Measurements from ENCODE around the gene RXRA.

The RXRA gene

GRCh38 chr9:134289241-134289875, 36.9 kb upstream of the RXRA start:
- TF ChIP-seq EZH2 (IDR thresholded peaks at IDR 0.05; ENCODE audit: borderline replicate concordance, low read depth, low read length, severe bottlenecking) (no peak), CTCF (IDR thresholded peaks at IDR 0.05; ENCODE audit: borderline replicate concordance, extremely low read depth, low read length, poor library complexity, severe bottlenecking) (no peak)
- ATAC-seq (ENCODE audit: insufficient read depth, low read depth), result no peak
- H3K27me3 ChIP-seq (ENCODE audit: insufficient read depth, low read length, poor library complexity), result no peaks in the 10 kb centered on the region

DNA sequence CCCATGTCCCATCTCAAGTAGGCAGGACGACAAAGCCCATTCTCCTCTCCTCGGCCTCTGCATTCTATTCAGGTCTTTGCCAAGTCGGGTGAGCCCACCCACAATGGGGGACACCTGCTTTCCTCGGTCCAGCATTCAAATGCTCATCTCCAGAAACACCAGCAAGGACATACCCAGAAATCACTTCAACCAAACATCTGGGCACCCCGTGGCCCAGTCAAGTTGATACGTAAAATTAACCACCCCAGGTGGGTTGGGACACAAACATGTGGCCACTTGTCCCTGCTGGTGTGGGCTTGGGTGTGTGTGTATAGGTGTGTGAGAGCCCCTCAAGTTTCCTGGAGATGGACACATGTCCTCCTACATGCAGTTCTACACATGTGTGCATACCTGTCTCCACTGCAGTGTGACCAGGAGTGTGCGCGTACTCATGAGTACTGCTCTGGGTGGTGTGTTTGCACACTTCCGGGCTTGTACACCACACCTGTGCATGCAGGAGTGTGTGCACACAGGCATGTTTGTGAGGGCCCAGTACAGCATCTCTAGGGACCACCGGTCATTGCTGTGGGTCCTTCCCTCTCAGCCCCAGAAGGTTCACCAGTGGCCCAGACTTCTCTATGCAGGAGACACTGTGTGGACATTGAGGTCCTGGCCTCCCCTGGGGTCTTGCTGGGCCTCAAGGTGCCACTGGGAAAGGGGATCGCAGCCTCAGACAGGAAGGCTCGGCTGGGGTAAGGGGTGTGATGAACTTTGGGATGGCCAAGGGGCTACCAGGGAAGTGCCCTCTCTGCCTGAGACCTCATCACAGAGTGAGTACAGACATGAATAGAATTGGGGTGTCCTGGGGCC, 35.4 kb upstream of the RXRA start:
- Histone ChIP-seq H2AFZ (ENCODE audit: low read depth, low read length) (no peak overlapping the region), H4K20me1 (ENCODE audit: insufficient read depth, low read length) (no peaks in the 10 kb centered on the region), H3K27ac (ENCODE audit: low read length) (no peak overlapping the region), H3K9me3 (ENCODE audit: insufficient read depth, low read length, severe bottlenecking) (no peaks in the 10 kb centered on the region), H3K4me2 (ENCODE audit: insufficient read depth, low read length) (no peak overlapping the region), H3K4me3 (ENCODE audit: low read depth in 1 of 2, low read length in 2 of 2) (no peak overlapping the region), H3K79me2 (ENCODE audit: insufficient read depth, low read length) (no peaks in the 10 kb centered on the region), H3K4me1 (ENCODE audit: insufficient read depth, low read length) (no peaks in the 10 kb centered on the region), H3K27me3 (ENCODE audit: insufficient read depth, low read length, poor library complexity) (no peaks in the 10 kb centered on the region), H3K9ac (ENCODE audit: low read depth, low read length) (no peak overlapping the region), H3K36me3 (ENCODE audit: insufficient read depth, low read length) (no peaks in the 10 kb centered on the region)
- ATAC-seq (ENCODE audit: insufficient read depth, low read depth), result no peak
- TF ChIP-seq EZH2 (IDR thresholded peaks at IDR 0.05; ENCODE audit: borderline replicate concordance, low read depth, low read length, severe bottlenecking) (no peak), CTCF (IDR thresholded peaks at IDR 0.05; ENCODE audit: borderline replicate concordance, extremely low read depth, low read length, poor library complexity, severe bottlenecking) (no peak)
- no peak for DNase-seq

More at GRCh38 chr9:134289241-134289875, 36.9 kb upstream of the RXRA start:
- H3K9ac ChIP-seq (ENCODE audit: low read depth, low read length), result no peak overlapping the region
- no peaks in the 10 kb centered on the region for H4K20me1 ChIP-seq (ENCODE audit: insufficient read depth, low read length)
- H3K36me3 ChIP-seq (ENCODE audit: insufficient read depth, low read length), result no peaks in the 10 kb centered on the region
- no peak overlapping the region for H3K27ac ChIP-seq (ENCODE audit: low read length)
- no peaks in the 10 kb centered on the region for H3K9me3 ChIP-seq (ENCODE audit: insufficient read depth, low read length, severe bottlenecking)
- H2AFZ ChIP-seq (ENCODE audit: low read depth, low read length), result no peak overlapping the region
- no peak overlapping the region for H3K4me3 ChIP-seq (ENCODE audit: low read depth in 1 of 2, low read length in 2 of 2)
- no peak for DNase-seq
- no peak overlapping the region for H3K4me2 ChIP-seq (ENCODE audit: insufficient read depth, low read length)
- H3K4me1 ChIP-seq (ENCODE audit: insufficient read depth, low read length), result no peaks in the 10 kb centered on the region
- no peaks in the 10 kb centered on the region for H3K79me2 ChIP-seq (ENCODE audit: insufficient read depth, low read length)

DNA sequence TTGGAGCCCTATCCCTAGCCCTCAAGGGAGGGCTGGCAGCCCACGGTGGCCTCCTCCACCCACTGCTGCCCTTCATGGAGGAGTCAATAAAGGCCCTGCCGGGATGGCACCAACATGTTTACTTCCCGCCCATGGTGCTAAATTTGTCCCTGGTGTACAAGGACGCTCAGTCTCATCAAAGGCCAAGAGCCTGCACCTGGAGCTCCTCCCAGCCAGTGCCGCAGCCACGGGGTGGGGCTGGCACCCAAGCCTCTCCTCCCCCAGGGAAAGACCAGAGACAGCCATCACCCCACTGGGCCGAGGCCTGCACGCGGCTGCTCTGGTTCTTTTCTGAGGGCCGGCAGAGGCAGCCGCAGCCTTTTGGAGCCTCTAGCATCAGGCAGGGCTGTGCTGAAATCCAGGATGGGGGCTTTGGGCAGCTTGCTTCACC, 34.8 kb upstream of the RXRA start:
- H3K27me3 ChIP-seq (ENCODE audit: insufficient read depth, low read length, poor library complexity), result no peaks in the 10 kb centered on the region
- H2AFZ ChIP-seq (ENCODE audit: low read depth, low read length), result no peak overlapping the region
- no peaks in the 10 kb centered on the region for H4K20me1 ChIP-seq (ENCODE audit: insufficient read depth, low read length)
- no peaks in the 10 kb centered on the region for H3K4me1 ChIP-seq (ENCODE audit: insufficient read depth, low read length)
- H3K27ac ChIP-seq (ENCODE audit: low read length), result no peak overlapping the region
- ATAC-seq (ENCODE audit: insufficient read depth, low read depth) (no peak), DNase-seq (no peak)
- no peaks in the 10 kb centered on the region for H3K79me2 ChIP-seq (ENCODE audit: insufficient read depth, low read length)
- TF ChIP-seq EZH2 (IDR thresholded peaks at IDR 0.05; ENCODE audit: borderline replicate concordance, low read depth, low read length, severe bottlenecking) (no peak), CTCF (IDR thresholded peaks at IDR 0.05; ENCODE audit: borderline replicate concordance, extremely low read depth, low read length, poor library complexity, severe bottlenecking) (no peak)
- H3K4me3 ChIP-seq (ENCODE audit: low read depth in 1 of 2, low read length in 2 of 2), result no peak overlapping the region
- H3K36me3 ChIP-seq (ENCODE audit: insufficient read depth, low read length), result no peaks in the 10 kb centered on the region
- H3K4me2 ChIP-seq (ENCODE audit: insufficient read depth, low read length), result no peak overlapping the region
- no peak overlapping the region for H3K9ac ChIP-seq (ENCODE audit: low read depth, low read length)
- H3K9me3 ChIP-seq (ENCODE audit: insufficient read depth, low read length, severe bottlenecking), result no peaks in the 10 kb centered on the region
